GM19239 (cell line): ENCODE data around the gene EBNA1BP2.
A peak's percentile ranks its signal among the peaks of the same experiment; 100 is the strongest.
"Not testable (repeated sequence)": the region's sequence is repeated elsewhere in the genome, so short reads cannot be mapped to it uniquely, and the experiment has no call there.

Source experiments
- DNase-seq: peaks from one replicate; pipeline ENCODE4 v3.0.0; 2011; ENCODE audit warnings: low spot score; ENCODE audit not compliant: insufficient read length
- FAIRE-seq: peaks from 2 replicates; lab custom pipeline; 2011; peaks lifted over from hg19 to GRCh38; lab: Jason Lieb, UNC

Gene EBNA1BP2

GRCh38 chr1:43171876-43172526 is at the start of gene EBNA1BP2, which contains the start of gene CFAP57:
Gene EBNA1BP2, minus strand, starts transcription at chr1:43172290. Its CDS starts 172 bp downstream, at chr1:43172118.
Gene CFAP57, plus strand, starts transcription at chr1:43172330. Its CDS starts 424 bp downstream, at chr1:43172754.
- DNase-seq = peak; percentile 86
- peak; percentile 98 for FAIRE-seq

DNA sequence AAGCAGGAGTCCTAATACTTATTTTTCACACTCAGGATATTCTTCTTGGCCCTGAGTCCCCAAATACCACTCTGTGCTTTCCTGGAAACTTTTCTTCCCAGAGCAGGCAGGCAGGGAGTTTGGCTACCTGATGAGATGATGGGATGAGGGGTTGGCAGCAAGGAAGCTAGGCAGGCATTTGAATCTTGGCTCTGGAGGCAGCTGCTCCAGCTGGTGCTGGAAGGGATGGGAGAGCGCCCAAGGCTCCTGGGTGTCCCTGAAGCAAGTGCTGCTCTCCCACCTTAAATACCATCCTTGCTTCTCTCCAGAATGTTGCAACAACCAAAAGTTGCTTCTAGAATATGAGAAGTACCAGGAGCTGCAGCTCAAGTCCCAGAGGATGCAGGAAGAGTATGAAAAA is 49.7 kb upstream of the EBNA1BP2 start:
- FAIRE-seq (no peak), DNase-seq (no peak)

DNA sequence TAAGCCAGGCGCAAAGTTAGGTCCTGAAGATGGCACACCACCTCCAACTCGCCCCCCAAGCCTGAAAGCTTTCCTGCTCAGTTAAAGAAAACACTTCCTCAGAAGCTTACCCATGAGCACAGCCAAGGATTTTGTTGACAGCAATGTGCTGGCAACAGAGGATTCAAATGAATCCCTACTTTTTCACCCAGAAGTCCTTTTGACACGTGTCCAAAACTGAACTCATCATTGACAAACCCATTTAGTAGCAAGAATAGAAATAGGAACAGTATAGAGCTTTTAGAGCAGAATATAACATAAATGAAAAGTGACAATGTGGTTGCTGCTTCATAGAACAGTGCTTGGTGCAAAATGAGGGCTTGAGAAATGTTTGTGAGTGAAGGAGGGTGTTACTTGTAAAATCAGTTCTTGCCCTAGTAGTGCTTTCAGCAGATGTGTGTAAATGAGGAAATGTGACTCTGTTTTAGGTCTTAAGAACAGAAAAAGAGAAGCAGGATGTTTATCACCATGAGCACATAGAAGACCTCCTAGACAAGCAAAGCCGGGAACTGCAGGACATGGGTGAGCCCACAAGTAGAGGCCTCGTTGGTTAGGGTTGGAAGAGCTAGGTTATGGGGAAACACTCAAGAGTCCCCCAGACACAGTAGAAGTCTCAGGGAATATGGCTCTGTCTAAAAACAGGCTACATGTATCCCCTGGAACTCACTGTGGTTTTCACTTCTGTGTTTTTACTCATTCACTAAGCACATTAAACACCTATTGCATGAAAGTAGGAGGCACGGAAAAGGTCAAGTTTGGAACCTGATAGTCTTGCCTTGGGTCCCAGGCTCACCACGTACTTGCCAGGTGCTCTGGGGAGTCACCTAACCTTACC is 49.1 kb upstream of the EBNA1BP2 start:
- DNase-seq (peak; percentile 40), FAIRE-seq (peak; percentile 97)

GRCh38 chr1:43217747-43218146 is 45.7 kb upstream of the EBNA1BP2 start:
- FAIRE-seq = no peak
- DNase-seq = no peak

DNA sequence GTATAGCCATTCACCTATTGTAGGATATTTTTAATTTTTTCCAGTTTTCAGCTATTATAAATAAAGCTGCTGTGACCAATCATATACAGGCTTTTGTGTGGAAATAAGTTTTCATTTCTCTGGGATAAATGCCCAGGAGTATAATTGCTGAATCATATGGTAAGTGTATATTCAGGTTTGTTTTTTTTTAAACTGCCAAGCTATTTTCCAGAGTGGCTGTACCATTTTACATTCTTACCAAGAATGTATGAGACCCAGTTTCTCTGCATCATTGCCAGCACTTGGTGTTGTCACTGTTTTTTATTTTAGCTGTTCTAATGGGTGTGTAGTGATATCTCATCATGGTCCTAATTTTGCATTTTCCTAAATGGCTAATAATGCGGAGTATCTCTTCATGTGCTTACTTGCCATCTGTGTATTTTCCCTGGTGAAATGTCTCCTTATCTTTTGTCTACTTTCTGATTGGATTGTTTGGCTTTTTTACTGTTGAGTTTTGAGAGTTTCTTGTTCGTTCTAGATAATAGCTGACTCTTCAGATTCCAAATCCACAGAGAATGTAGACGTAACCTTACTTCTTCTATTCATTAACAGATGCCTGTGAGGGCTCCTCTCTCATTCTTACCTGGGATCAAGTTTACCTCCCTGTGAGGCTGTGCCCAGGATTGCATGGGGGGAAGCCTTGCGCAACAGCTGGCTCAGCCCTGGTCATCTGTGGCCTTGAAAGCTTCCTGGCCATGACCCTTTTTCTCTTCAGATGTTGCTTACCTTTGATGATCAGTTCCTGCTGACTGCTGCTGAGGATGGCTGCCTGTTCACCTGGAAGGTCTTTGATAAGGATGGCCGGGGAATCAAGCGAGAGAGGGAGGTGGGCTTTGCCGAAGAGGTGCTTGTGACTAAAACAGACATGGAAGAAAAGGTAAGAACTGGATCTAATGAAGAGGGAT is 42.7 kb upstream of the EBNA1BP2 start:
- DNase-seq = no peak
- no peak for FAIRE-seq

DNA sequence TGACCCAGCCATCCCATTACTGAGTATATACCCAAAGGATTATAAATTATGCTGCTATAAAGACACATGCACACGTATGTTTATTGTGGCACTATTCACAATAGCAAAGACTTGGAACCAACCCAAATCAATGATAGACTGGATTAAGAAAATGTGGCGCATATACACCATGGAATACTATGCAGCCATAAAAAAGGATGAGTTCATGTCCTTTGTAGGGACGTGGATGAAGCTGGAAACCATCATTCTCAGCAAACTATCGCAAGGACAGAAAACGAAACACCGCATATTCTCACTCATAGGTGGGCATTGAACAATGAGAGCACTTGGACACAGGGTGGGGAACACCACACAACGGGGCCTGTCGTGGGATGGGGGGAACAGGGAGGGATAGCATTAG is 36.2 kb upstream of the EBNA1BP2 start:
- DNase-seq, FAIRE-seq: not testable (repeated sequence)

GRCh38 chr1:43207229-43207853 is 35.3 kb upstream of the EBNA1BP2 start:
- no peak for DNase-seq
- no peak for FAIRE-seq

- DNase-seq = no peak
- FAIRE-seq = no peak
Observed at GRCh38 chr1:43206600-43207228, 34.6 kb upstream of the EBNA1BP2 start.

DNA sequence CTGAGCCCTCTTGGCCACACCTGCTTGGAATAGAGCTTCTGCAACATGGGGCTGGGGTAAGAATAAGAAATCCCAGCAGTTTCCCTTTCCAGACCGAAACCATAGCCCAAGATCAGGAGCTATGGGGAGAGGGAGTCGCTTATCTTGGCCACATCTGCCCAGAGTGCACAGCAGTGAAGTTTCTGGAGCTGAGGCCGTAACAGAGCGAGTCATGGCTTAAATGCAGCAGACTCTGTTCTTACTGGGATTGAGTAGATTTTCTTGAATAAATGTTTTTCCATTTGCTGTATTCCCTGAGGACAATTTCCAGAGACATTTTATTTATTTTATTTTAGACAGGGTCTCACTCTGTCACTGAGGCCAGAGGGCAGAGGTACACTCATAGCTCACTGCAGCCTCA is 33.6 kb upstream of the EBNA1BP2 start:
- DNase-seq = no peak
- no peak for FAIRE-seq

- DNase-seq = no peak
- FAIRE-seq = no peak
Observed at GRCh38 chr1:43204394-43204793, 32.3 kb upstream of the EBNA1BP2 start.

GRCh38 chr1:43203859-43204258 is 31.8 kb upstream of the EBNA1BP2 start:
- no peak for FAIRE-seq
- DNase-seq = no peak

DNA sequence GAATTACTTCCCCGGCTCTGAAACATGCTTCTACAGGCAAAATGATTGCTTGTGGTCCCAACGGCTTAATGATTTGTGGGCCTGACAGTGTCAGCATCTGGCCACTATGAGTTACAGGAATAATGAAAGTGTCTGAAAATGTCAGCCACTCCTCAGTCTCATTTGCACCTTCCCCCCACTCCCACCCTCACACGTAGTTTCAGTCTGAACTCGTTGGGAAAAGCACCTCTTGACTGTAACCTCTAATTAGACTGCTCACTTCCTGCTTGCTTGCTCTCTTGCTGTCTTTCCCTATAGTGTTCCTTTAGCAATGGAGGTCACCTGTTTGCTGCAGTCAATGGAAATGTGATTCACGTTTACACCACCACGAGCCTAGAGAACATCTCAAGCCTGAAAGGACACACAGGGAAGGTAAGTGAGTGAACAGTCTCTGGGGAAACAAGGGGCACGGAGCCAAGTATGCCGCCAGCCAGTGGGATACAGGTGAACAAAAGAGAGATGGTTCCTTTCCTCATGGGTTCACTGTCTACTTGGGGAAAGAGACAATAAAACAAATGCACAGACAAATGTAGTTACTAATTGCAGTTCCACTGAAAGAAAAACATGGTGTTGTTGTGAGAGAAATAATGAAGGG is 27.1 kb upstream of the EBNA1BP2 start:
- FAIRE-seq = peak; percentile 76
- peak; percentile 50 for DNase-seq

DNA sequence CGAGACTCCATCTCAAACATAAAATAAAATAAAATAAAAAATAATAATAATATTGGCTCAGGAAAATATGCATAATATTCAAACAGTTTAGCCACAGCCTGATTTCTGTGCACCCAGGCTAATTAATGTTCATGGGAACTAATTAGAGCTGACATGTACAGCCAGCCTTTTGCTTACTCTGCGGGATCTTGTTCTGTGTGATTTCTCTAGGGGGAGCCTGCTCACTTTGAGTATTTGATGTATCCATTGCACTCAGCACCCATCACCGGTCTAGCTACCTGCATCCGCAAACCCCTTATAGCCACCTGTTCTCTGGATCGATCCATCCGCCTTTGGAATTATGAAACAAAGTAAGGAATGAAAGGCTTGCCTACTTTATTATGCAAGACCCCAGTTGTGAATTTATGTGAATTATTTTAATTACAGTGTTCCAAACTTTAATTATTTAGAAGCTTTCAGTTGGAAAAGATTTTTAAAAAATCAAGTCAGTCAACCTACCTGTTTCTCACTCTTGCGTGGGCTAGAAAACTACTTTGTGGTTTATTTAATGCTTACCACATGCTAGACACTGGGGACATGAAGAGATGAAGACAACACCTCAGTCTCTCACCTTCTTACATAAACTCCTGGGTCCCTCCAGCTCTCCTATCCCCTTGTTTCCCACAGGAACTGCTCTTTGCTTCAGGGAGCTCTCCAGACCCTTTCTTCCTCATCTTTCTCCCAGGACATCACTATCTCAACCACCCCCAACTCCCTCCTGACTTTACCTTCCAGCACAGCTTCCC is 25.4 kb upstream of the EBNA1BP2 start:
- FAIRE-seq = peak; percentile 28

GRCh38 chr1:43194509-43194908 is 22.4 kb upstream of the EBNA1BP2 start:
- DNase-seq = no peak
- no peak for FAIRE-seq

More for the DNA sequence above, 25.4 kb upstream of the EBNA1BP2 start:
- no peak for DNase-seq

DNA sequence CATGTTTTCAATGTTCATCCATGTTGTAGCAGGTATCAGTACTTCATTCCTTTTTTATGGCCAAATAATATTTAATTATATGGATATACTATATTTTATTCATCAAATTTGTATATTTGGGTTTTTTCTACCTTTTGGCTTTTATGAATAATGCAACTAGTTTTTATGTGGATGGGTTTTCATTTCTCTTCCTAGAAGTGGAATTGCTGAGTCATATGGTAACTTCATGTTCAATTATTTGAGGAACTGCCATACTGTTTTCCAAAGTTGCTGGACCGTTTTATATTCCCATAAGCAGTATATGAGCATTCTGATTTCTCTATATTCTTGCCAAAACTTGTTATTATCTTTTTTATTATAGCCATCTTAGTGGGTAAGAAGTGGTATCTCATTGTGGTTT is 16.0 kb upstream of the EBNA1BP2 start:
- DNase-seq (no peak), FAIRE-seq (no peak)

DNA sequence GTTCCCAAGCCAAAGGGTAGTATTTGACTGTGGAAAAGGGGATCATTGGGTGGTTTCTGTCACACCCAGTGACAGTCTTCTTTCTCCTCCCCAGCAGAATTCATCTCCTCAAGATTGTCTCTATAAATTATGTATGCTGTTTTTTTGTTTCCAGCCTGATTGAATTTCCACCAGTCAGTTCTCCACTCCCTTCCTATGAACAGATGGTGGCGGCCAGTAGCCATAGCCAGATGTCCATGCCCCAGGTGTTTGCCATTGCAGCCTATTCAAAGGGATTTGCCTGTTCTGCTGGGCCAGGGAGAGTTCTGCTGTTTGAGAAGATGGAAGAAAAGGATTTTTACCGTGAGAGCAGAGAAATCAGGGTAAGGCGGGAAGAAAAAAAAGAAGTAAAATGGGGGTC is 12.9 kb upstream of the EBNA1BP2 start:
- FAIRE-seq (no peak), DNase-seq (no peak)

GRCh38 chr1:43184388-43184787 is 12.3 kb upstream of the EBNA1BP2 start:
- FAIRE-seq = no peak

GRCh38 chr1:43177691-43178090 is 5.6 kb upstream of the EBNA1BP2 start:
- FAIRE-seq (no peak), DNase-seq (no peak)

More at GRCh38 chr1:43184388-43184787, 12.3 kb upstream of the EBNA1BP2 start:
- DNase-seq = no peak
